GOT3 (cell line): Measurements from ENCODE around the gene NEDD4L.
"Not testable (repeated sequence)": the region's sequence is repeated elsewhere in the genome, so short reads cannot be mapped to it uniquely, and the experiment has no call there.

Experiments used
- DNase-seq: peaks from one replicate; lab custom pipeline; 2025; ENCODE audit warnings: mixed read lengths; lab: John Stamatoyannopoulos, UW

NEDD4L gene

DNA sequence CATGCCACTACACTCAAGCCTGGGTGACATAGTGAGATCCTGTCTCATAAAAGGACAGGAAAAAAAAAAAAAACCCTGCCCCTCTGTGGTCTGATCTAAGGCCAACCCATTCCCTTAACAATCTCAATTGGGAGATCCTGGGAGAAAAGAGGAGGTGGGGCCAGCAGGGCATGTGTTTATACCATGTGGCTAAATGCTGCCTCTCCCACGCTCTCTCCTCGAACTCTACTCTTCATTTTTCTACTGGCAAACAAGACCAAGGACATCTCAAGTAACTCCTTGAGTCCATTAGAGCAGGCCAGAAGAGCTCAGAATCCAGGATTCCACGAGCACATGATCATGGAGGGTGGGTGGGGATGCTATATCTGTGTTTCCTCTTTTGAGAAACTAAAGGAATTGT, 16.7 kb upstream of the NEDD4L start:
- no peak for DNase-seq

DNA sequence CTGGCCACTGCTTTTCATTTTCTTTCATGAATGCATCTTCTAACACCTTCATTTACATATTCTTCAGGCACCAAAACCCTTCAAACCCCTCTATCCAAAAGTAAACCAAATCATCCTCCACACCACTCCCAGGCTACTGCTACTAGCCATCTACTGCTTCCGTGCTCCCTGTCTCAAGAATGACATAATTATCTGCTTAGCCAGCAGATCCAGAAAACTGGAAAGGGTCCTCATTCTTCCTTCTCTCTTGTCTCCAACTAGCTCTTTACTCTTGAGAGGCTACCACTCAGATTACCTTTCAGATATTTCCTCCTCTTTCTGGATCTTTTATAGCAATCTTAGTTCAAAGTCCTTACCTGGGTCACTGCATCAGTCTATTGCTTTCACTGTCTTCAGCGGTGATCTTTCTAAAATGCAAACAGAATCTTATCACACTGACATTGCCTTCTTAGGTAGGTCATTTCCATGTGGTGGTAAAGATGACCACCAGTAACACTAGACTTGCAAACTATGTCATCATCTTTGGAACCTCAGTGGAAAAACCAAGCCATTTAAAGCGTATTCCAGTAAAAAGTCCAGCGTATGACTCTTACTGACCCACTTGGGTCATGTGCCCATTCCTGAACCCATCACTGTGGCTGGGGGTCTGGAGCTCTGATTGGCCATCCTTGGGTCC, 15.8 kb upstream of the NEDD4L start:
- no peak for DNase-seq

DNA sequence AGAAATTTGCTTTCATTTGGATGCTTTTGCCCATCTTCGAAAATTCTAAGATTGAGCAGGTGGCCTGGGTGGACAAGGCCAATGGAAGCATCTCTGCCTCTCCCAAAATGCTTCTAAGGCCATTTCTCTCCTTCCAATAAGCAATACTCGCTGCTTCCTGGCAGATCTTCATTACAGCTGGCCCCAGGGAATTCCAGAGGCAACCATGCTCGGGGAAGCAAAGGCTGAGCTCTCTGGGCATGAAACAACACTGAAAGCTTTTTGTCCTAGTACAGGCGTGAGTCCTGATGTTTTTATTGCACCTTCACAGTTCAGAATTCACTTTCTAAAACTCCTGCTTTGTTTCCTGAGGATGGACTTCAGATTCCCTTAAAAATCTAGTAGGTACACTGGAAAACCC, 11.8 kb upstream of the NEDD4L start:
- DNase-seq: no peak

- DNase-seq: no peak
These were observed 10.8 kb upstream of the NEDD4L start for GRCh38 chr18:58033216-58033615.

GRCh38 chr18:58034370-58034769, 9.7 kb upstream of the NEDD4L start:
- no peak for DNase-seq

DNA sequence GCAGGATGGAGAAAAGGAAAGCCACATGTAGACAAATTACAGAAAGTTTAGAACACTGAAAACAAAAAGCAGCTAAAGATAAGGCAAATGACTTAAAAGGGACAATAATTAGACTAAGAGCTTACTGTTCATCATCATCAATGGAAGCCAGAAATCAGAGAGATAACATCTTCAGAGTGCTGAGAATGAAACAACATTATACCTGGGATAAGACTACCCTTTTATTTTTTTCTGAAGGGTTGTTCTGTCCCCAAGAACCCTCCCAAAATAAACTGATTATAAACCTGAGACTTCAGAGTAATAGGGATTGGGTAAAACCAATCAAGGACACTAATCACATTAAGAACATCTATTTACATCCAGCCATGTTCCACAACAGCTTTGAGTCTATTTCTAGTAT, 6.9 kb upstream of the NEDD4L start:
- no peak for DNase-seq

GRCh38 chr18:58038063-58038462, 6.0 kb upstream of the NEDD4L start:
- no peak for DNase-seq

- DNase-seq: no peak
These were observed 2.4 kb upstream of the NEDD4L start for GRCh38 chr18:58041633-58042032.

GRCh38 chr18:58042826-58043490, 1.1 kb upstream of the NEDD4L start:
- DNase-seq: no peak

DNA sequence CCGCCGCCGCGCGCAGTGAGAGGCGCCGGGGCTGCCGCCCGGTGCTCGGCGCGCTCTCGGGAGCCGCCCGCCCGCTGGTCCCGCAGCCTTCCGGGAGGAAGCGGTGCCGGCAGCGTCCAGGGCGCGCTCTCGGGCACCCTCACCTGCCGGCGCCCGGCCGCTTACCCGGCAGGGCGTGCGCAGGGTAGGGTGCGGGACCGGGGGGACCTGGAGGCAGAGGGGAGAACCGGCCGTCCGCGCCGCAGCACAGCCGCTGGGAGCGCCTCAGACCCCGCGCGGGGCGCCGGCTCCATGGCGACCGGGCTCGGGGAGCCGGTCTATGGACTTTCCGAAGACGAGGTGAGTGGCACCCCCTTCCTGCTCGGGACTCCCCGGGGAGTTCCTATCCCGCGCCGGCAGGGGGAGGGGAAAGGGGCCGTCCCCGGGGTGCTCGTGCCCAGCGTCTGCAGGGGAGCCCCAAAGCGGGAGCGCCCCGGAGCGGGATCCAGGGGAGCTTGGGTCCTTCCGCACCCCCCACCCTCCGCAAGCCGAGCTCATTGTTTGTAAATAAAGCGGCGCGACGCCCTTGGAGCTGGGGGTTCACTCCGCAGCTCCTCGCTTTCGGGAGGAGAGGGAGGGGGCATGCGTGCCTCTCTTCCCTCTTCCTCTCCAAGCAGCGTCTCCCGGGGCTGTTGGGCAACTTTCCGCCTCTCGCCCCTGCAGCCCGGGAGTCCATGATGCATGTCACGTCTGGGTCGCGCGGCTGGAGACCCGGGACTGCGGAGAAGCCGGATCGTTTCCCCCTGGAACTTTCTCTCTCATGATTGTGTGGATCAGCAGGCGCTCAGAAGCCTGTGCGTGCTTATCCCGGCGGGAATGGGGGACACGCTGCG, 580 bp downstream of the NEDD4L start:
- DNase-seq: no peak

- no peak for DNase-seq
These were observed 1.4 kb downstream of the NEDD4L start for GRCh38 chr18:58045242-58046092.

- DNase-seq: no peak
These were observed 2.2 kb downstream of the NEDD4L start for GRCh38 chr18:58046093-58046793.

- DNase-seq: no peak
These were observed 2.9 kb downstream of the NEDD4L start for GRCh38 chr18:58046794-58047555.

- no peak for DNase-seq
These were observed 3.5 kb downstream of the NEDD4L start for GRCh38 chr18:58047556-58047882.

GRCh38 chr18:58048081-58048642, 4.1 kb downstream of the NEDD4L start:
- no peak for DNase-seq

DNA sequence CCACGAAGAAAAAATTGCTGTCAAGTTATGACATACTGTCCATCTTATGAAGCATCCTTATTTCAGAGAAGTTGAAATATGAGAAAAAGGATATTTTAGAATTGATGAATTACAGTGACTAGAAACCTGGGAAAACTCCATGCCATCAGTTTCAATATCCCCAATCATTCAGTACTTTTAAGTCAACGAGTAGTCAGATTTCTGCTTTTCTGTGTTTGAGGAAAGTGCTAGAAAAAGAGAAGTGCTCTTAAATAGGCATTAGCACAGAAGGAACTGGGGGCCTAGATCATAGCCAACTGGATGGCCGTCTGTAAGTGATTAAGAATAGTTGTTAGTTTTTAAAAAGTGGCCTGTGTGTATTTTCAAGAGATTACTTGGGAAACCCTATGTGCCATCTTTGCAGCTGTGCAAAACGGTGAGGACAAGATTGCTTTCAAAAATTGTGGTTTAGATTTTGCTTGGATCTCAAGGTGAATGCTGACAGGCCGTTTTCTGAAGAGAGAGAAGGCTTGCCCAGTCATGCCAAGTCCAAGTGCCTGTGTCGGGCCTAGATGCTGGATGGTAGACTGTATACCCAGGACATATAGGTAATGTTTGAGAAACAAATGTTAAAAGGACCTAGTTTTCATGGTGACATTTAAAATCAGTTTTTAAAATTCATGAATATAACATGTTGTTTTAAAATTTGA, 5.1 kb downstream of the NEDD4L start:
- no peak for DNase-seq

- not testable (repeated sequence) for DNase-seq
These were observed 6.9 kb downstream of the NEDD4L start for GRCh38 chr18:58050963-58051362.

GRCh38 chr18:58051765-58052460, 7.9 kb downstream of the NEDD4L start:
- DNase-seq: no peak

- no peak for DNase-seq
These were observed 8.9 kb downstream of the NEDD4L start for GRCh38 chr18:58052960-58053359.
